ENCODE results near the gene SPDYE4.

DNA sequence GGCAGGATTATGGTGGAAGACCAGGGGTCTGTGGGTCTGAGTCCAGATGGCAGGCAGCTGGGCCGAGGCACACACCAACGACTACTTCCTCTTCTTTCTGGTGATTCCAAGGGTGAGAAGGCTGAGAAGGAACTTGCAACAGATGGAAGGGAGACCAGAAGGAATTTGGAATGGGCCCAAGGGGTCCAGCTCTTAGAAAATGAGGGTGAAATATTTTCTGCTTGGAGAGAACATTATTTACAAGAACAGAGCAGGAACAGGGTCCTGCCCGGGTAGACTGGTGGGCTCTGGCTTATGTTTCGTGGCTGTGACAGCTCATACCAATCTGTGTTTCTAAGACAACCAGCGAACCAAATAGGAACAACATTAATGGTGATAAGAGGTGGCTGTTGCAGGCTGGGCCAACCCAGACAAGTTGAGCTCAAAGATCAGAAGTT lies 50.3 kb downstream of the SPDYE4 start:
- TF ChIP-seq, protein P1, sequence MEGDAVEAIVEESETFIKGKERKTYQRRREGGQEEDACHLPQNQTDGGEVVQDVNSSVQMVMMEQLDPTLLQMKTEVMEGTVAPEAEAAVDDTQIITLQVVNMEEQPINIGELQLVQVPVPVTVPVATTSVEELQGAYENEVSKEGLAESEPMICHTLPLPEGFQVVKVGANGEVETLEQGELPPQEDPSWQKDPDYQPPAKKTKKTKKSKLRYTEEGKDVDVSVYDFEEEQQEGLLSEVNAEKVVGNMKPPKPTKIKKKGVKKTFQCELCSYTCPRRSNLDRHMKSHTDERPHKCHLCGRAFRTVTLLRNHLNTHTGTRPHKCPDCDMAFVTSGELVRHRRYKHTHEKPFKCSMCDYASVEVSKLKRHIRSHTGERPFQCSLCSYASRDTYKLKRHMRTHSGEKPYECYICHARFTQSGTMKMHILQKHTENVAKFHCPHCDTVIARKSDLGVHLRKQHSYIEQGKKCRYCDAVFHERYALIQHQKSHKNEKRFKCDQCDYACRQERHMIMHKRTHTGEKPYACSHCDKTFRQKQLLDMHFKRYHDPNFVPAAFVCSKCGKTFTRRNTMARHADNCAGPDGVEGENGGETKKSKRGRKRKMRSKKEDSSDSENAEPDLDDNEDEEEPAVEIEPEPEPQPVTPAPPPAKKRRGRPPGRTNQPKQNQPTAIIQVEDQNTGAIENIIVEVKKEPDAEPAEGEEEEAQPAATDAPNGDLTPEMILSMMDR (conservative IDR thresholded peaks at IDR 0.05; ENCODE audit: low read length) = no peak
- TF ChIP-seq EZH2phosphoT487 (IDR thresholded peaks at IDR 0.05; ENCODE audit: borderline replicate concordance, low read depth, low read length) = no peak

Data from OCI-LY7 (cell line).